Hematopoietic multipotent progenitor cell treated with erythropoietin and hydrocortisone succinate and interleukin-3 and kit ligand, for 17 days (in vitro differentiated cells): ENCODE data around the gene PTCD2.

ENCODE experiments used
- DNase-seq: peaks from one replicate; pipeline ENCODE4 v3.0.0-alpha.2; 2015; ENCODE audit warnings: low spot score

PTCD2 gene

DNA sequence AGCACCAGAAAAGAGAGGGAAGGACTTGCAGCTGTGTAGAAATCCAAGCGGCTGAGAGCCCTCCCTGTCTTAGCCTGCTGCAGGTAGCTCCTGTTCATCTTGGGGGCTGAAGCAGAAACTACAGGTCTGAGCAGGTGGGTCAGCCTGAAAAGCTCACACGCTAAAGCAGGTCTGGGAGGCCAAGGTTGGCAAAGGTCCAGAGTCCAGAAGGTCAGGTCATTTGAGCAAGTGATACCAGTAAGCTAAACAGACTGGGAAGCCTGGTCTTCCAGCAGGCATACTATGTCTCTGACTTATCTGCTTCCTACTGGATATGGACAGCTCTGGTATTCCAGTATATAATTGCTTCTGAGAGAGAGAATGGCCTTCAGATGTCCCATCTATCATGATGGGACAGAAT is 26.2 kb downstream of the PTCD2 start:
- DNase-seq, result no peak

DNA sequence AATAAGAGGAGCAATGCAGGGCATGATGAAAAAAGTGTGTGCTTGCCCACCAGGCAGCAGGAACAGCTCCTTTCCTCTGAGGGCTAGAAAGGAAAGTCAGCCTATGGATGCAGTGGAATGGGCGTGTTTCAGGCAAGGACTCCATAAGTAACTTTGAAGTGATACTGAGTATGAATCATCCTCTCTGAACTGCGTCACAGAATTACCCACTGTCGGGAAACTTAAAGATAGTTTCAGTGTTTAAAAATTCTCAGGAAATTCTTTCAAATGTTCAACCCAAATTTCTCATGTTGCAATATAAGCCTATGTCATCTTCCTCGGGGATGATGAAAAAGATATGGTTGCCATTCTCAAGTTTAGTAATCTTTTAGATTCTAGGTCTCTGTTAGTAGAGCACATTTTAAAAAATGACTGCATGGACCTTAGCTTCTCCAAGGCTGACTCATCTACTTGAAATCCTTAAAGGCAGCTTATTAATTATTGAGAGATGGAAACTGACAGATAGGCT is 27.7 kb downstream of the PTCD2 start:
- no peak for DNase-seq

DNA sequence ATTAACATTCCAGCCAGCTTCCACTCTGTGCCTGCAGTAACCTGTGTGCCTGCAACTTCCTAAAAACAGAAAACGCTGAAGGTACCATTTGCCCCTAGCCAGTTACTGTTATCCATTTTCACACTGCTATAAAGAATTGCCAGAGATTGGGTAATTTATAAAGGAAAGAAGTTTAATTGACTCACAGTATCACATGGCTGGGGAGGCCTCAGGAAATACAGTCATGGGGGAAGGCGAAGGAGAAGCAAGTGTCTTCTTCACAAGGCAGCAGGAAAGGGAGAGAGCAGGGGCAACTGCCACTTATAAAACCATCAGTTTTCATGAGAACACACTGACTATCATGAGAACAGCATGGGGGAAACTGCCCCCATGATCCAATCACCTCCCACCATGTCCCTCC is 31.2 kb downstream of the PTCD2 start:
- no peak for DNase-seq

DNA sequence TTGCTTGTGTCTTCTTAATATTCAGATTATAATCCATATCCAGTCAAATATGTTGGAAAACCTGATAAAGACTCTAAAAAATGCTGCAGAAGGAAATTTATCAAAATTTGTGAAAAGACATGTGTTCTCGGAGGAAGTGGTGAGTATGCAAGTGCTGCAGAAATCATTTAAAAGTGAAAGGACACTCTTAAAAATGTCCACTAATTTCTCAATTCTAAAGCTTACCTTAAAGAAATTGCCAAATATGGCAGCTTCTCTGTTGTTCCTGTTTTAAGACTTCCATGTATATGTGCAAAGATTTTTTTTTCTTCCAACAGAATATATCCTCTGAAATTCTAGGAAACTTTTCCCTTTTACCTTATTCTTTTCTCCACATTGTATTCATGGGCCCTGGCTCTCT is 32.4 kb downstream of the PTCD2 start:
- no peak for DNase-seq

DNA sequence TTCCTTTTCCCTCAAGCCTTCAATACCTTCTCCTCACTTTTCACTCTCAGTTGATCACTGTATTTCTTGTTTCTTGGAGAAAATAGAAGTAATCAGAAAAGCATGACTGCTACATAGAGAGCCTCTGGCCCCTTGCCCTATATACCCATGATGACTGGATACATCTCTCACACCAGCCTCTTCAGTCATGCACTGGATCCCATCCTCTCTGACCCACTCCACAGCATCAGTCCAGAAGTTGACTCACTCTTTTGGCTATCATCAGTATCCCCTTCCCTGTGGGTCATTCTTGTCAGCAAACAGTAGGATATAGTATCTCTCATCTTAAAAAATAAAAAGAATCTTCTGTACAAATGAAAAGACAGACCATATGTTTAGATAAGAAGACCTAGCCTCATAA is 32.9 kb downstream of the PTCD2 start:
- no peak for DNase-seq

DNA sequence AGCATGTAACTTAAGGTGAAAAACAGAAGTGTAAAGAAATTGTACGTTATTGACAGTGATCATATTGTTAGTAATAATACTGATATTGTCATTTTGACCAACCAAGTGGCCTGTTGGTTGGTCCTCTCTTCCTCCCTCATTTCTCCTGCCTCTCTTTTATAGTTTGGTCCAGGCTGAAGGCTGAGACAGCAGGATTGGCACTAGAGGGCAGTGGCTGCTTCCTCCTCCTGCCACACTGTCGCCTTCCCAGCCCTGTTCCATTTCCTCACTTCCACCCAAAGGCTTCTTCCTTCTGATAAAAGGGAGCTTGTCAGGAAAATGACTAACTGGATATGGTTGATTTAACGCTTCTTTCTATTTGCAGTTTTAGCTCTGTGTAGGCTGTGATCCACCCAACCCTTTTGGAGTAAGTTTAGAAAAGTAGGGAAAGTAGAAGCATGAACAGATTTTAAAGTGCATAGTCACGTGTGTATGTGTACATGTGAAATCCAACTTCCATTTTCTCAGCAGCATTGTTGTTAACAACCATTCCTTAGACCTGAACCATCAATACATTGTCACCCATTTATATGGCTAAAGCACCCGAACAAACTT is 35.6 kb downstream of the PTCD2 start:
- no peak for DNase-seq

DNA sequence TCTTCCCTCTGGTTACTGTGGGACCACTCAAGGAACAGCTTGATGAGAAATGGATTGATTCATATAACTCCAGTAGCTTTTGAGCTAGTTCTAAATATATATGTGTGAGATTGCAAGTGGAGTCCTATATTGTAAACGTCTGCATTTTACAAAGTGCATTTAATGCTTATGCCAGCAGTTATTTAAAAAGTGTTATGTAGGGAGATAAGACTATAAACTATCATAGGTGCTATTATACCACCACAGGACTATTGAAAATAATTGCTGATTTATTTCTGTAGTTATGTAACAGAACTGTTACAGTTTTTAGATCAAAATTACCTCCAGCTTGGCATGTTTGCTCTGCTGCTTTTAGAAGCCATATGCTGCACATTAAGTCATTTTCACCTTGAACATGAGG is 36.2 kb downstream of the PTCD2 start:
- no peak for DNase-seq

DNA sequence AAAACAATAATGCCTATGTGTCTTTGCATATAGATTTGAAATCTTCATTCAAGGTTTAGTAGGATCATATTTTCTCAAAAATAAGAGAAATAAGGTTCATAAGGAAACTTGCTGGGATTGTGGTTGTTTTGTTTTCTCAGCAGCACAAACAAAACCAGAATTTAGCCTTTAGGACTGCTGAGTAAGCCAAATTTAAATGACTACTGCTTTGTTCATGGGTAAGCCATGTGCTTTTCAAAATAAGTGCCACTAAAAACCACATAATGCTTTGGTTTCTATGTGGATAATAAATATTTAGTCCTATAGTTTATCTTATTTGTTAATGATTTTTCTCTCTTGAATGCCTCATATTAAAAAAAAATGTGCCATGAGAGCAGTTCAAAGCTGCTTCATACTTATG is 38.8 kb downstream of the PTCD2 start:
- DNase-seq, result no peak

DNA sequence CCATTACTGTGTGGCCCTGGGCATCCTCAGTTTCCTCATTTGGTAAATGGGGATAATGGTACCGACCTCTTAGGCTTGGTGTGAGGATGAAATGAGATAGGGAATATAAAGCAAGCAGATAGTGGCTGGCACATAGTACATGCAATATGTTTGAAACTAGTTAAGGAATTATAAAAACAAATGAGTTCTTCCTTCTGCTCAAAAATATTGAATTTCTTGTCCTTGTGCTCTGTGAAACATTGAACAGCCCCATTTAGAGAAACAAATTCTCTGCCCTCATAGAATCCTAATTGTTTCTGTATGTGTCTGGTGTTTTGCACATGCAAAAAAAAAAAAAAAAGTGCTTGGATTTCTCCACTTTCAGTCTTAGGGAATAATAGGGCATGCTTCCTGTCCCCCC is 39.7 kb downstream of the PTCD2 start:
- DNase-seq, result no peak

DNA sequence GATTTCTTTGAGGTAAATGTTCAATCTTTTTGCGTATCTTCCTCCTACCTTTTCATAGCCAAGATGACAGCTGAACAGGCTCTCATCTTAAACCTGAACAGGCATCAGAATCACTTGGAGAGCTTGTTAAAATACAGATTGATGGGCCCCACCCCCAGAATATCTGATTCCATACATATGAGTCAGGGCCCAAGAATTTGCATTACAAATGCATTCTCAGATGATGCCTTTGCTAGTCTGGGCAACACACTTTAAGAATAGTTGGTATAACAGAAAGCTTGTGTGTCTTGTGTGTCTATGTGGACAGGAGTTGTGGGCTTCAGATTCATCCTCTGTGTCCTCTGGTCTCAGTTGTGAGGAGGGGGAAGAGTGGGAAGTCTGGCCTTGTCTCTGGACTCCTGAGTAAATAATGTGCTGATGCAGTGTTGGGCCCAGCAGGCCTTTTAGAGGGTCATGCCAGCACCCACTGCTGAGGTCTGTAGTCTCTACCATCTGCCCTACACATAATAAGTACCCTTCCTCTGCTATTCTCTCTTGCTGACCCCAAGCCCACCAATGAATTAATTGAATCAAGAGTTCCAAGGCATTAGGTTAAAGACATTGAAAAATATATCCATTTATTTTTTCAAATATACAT is 43.1 kb downstream of the PTCD2 start:
- no peak for DNase-seq

DNA sequence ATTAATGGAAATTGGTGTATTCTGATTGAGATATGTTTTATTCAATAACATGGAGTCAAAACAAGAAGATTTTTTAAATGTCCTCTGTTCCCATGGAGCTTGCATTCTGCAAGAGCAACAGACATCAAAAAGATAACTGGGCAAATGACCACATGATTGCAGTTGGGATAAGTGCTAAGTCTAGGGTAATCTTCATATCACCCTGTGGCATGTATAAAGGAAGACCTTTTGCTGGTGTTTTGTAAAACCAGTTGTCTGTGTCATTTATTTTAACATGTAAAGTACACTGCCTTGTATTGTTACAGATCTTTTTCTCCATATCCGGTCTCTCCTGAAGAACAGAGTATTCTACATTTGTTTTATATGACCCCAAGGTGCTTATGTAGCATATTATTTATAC is 44.0 kb downstream of the PTCD2 start:
- no peak for DNase-seq

DNA sequence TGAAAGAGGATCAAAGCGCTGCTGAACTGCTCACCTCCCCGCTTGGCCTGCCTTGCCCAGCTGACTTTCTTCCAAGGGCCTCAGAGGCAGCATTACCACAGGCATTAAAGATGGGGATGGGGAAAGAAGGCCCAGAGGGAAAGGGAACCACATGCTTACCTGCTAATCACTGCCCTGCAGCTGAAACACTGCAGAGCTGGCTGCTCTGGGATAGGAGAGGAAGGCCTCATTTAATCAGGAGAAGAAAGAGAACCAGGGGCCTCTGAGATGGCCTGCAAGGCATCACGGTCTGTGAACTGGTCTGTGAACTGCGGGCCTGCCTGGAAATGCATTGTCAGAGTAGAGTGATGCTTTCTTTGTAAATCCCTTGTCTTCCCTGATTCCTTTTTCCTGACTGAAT is 44.8 kb downstream of the PTCD2 start:
- no peak for DNase-seq

DNA sequence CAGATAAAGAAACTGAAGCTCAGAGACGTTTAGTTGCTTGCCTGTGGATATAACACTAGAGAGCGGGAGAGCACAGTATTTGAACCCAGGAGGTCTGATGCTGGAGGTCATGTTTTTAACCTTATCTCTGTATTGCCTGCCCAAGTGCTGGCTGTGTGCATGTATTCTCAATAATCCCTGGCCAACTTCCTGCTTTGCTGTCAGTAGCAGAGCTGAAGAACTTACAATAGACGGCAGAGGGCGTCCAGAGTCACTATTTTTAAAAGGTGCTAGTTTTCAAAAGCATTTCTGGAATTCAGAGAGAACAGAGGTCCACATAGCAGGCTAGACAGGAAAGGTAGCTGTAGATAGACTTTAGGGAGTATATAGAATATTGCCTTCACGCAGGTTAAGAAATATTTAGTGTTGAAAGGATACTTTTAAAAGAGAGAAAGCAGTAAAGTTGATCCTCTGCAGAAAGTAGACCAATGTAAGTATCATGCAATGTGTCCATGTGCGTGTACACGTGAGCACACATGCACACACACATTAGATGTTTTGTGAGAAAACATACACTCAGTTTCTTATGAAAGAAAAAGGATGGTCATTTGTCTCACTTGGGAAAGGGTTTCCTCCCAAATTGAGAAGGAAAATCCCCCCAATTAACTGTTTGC is 46.3 kb downstream of the PTCD2 start:
- DNase-seq, result peak; percentile 14

DNA sequence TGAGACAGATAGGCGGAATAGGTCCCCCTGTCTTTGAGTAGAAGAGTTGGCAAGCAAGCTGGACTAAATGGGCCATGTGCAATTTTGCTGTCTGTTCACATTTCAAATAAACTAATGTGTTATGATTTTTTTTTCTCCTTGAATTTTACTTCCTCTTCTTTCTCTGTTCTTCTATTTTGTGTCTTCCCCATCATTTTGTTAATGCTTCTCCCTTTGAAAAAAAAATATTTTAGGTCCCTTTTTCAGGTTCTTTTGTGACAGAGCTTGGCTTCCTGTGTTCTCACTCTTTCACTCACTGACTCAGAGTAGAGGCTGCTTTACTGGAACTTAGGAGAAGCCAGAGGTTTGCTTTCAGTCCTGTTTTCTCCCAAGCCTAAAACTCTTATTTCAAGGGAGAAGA is 48.1 kb downstream of the PTCD2 start:
- DNase-seq, result no peak

DNA sequence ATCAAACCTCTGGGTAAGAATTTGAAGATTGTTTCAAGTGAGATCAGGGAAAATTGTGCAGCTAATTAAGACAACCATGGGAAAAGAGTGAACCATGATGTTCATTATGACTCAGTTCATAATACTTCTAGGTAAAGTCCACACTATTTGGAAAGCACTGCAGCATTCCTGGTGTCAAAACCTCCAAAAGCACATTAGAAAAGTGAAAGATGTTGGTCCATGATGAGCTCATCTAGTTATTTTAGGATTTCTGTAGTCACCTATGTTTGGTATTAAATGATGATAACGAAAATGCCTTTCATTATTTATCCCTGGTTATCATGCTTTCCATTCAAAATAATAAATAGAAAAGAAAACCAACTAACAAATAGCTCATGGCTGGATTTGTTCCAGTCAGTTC is 49.1 kb downstream of the PTCD2 start:
- no peak for DNase-seq

DNA sequence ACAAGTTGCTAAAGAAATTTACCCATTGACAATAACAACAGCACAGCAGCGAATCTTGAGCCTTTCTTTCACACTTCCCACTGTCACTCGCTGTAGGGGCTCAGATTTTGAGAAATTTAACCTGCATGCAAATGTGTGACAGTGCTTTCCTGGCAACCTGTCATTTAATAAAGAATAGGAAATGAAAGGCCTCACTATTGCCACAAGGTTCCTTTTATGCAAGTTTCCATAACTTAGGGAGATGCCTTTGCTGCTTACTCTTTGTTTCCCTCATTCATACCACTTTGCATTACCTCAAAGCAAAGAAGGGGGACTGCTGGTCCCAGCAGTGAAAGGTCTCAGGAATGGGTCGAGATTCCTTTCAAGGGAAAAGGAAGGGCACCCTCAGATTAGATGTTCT is 49.5 kb downstream of the PTCD2 start:
- no peak for DNase-seq

DNA sequence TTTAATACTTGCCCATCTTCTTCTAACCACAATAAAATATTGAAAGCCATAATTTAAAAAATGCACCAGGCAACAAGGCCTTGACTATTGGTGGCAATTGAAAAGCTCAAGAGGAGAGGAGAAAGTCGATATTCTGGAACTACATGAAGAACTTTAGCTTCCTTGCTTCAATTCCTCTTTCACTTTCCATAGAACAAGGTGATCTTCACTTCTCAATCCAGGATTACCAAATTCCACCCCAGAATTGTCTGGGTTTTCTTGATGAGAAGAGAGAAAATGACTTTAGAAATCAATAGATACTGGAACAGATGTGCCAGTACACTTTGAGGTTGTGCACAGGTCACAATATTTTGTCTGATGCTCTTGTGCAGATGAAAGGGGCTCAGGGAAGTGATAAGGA is 52.2 kb downstream of the PTCD2 start:
- no peak for DNase-seq

DNA sequence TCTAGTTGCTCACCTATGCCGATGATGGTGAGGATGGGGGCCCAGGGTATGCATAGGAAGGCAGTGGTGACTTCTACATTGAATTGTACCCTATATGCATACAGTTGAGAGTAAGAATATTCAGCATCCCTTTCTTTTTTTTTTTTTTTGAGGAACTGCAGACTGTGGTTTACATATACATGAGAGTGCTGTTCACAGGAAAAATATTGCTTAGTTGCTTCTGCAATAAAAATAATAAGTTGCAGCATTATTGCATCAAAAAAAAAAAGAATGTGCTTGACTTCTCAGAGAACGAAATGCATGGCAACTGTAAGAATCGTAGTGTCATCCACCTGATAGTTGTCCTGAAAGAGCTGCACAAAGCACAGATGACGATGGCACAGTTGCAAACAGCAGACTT is 52.8 kb downstream of the PTCD2 start:
- no peak for DNase-seq

DNA sequence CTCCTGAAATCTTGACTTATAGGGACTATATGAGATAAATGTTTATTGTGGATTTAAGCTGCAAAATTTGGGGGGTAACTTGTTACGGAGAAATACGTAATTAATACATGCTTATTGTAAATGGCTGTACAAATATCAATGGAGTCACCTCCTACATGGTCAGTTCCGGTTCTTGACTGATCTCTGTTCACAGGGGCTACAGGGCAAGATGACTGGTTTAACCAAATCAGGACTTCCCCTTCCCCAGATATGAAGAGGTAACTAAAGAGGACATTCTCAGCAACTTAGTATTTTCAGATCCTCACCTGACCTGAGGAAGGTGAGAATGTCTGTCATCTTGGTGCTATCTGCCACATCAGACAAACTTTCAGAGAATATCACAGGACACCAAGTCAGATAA is 54.7 kb downstream of the PTCD2 start:
- DNase-seq, result no peak

DNA sequence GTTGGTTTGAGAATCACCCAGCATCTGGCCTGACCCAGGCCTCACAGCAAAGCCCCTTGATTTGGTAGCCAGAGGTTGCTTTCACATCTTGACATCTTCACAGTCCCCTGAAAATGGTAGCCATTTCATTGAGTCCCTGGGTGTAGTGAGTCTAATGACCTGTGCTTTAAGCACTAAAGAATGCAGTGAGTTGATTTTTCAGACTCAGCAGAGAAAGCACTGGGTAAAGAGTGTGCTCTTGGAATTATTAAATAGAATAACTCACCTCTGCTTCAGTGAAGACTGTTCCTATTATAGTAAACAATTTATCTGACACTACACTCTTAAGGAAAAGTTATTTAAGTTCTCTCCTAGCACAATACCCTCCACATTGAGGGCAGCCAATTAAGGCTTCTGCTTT is 56.2 kb downstream of the PTCD2 start:
- no peak for DNase-seq

DNA sequence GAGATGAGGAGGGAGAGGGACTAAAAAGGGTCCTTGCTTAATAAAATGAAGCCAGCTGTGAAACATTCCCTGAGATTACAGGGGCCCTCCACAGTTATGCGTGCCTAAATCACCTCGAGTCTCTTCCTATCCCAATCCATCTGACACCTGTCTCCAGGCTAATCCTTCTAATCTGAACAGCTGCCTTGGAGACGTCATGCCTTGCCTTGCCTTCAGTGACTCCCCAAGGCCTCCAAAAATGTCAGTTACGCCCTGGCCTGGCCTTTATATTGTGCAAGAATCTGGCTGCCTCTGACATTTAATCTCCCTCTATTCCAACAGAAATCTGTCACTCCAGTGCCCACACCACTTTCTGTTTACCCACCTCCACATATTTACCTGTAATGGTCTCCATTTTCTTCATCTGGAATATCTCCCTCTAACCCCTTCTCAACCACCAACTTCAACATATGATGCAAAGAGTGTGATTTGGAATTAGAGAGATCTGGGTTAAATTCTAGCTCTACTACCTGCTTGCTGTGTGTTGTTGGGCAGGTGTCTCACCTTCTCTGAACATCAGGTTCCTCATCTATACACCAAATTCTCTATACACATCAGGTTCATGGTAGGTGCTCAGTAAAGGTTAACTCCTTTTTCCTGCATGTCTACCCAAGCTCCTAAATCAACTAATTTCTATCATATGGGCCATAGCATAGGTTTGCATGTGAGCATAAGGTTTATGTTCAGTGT is 57.9 kb downstream of the PTCD2 start:
- DNase-seq, result no peak

DNA sequence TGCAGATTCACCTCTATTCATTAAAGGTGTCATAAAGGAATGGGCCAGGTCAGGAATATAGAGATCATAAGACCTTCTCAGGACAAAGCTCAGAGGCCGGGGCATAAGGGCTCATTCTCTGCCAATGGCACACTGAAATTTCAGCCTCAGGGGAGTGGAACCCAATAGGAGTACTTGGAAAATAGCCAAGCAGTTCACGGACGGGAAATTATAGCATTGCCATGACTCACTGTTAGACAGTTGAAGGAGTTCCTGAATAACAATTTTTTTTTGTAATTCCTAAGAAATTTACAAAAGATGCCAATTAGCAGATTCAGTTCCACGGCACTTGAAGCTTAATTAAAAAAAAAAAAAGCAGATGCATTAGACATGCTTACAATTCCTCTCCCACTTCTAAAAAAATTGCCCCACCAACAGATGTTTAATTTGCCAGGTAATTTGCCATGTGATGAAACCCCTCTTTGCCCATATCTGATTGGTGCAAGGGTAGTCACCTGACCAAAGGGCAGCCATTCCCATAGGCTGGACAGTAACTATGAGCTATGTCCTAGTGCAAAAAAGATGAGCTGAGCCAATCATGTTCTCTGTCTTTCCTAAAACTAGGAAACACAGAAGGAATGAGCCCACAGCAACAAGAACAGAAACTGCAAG is 58.6 kb downstream of the PTCD2 start:
- no peak for DNase-seq

DNA sequence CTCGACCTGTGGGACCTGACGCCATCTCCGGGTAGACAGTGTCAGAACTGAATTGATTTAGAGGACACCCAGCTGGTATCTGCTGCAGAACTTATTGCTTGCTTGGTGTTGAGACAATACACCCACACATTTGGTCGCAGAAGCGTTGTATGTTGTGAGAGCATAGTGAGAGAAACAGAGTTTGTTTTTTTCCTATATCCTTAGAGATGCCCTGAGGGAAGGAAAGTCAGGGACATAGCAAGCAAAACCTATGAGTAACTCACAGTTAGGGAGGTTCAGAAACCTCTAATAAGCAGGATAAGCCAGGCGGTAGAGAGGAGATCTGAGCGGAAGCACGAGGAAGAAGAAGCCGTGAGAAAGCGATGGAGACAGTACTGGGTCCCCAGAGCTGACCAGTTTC is 59.8 kb downstream of the PTCD2 start:
- DNase-seq, result no peak
